ENCODE data around the gene PODXL2. TPM values are rescaled to one million over a fixed set of nuclear protein-coding genes. Genes with fewer than 3 reads are reported as not detected.

Gene PODXL2
- total RNA-seq, 1 donor from 2014 or later: 74.0 TPM

DNA sequence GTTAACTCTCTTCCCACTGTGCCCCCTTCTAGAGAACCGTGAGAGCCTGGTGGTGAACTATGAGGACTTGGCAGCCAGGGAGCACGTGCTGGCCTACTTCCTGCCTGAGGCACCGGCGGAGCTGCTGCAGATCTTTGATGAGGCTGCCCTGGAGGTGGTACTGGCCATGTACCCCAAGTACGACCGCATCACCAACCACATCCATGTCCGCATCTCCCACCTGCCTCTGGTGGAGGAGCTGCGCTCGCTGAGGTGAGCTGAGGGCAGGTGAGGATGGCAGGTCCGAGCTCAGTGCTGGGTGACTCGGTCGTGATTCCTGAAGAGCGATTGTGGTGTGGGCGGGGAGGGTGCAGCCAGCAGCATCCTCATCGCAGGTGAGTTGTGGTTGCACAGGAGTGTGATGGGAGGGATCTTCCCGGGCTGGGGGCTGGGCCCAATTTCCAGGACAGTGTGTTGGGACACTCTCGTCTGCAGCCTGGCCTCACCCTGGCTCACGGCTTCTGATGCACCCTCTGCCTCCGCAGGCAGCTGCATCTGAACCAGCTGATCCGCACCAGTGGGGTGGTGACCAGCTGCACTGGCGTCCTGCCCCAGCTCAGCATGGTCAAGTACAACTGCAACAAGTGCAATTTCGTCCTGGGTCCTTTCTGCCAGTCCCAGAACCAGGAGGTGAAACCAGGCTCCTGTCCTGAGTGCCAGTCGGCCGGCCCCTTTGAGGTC, 22.7 kb upstream of the PODXL2 start:
- no peak overlapping the region for H3K27ac Mint-ChIP-seq (ENCODE audit: unreplicated experiment)
- no peaks in the 10 kb centered on the region for H3K9me3 Mint-ChIP-seq
- peaks cover 20% of the 10 kb centered on the region for H3K4me1 Mint-ChIP-seq
- no peaks in the 10 kb centered on the region for H3K27me3 Mint-ChIP-seq (ENCODE audit: low read depth)
- TF ChIP-seq, protein P1, sequence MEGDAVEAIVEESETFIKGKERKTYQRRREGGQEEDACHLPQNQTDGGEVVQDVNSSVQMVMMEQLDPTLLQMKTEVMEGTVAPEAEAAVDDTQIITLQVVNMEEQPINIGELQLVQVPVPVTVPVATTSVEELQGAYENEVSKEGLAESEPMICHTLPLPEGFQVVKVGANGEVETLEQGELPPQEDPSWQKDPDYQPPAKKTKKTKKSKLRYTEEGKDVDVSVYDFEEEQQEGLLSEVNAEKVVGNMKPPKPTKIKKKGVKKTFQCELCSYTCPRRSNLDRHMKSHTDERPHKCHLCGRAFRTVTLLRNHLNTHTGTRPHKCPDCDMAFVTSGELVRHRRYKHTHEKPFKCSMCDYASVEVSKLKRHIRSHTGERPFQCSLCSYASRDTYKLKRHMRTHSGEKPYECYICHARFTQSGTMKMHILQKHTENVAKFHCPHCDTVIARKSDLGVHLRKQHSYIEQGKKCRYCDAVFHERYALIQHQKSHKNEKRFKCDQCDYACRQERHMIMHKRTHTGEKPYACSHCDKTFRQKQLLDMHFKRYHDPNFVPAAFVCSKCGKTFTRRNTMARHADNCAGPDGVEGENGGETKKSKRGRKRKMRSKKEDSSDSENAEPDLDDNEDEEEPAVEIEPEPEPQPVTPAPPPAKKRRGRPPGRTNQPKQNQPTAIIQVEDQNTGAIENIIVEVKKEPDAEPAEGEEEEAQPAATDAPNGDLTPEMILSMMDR (conservative IDR thresholded peaks at IDR 0.05): no peak
- no peak overlapping the region for H3K4me3 Mint-ChIP-seq
- no peak for DNase-seq (ENCODE audit: low read depth, low spot score)
- peaks cover 48% of the 10 kb centered on the region for H3K36me3 Mint-ChIP-seq (ENCODE audit: low read depth)

DNA sequence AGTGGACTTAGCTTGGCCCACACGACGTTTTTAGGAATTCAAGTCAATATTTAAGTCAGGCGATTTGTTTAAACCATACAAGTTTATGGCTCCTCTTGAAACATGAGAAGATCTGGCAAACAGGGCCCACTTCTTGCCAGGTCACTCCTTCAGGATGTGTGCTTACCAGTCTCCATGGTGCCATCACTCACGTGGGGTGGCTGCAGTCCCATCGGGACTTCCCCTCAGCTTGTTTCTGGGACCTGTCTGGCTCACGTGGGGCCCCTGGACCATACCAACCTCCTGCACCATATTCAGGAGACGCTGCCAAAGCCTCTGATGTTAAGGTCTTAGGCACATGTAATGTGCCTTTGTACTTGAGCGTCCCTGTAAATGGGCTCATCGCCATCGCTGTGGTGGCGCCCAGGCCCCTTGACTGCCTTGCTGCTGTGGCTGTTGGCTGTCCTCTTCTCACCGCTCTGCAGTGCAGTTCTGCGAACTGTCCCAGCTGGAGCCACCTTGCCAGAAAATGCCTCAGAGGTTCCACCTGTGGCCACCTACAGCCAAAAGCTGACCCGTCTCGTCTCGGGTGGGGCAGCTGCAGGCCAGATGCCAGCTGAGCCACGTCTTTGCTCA, 21.9 kb upstream of the PODXL2 start:
- no peaks in the 10 kb centered on the region for H3K9me3 Mint-ChIP-seq
- TF ChIP-seq, protein P1 (conservative IDR thresholded peaks at IDR 0.05): no peak
- peaks cover 49% of the 10 kb centered on the region for H3K36me3 Mint-ChIP-seq (ENCODE audit: low read depth)
- H3K27ac Mint-ChIP-seq (ENCODE audit: unreplicated experiment): no peak overlapping the region
- no peaks in the 10 kb centered on the region for H3K27me3 Mint-ChIP-seq (ENCODE audit: low read depth)
- no peak overlapping the region for H3K4me3 Mint-ChIP-seq
- DNase-seq (ENCODE audit: low read depth, low spot score): no peak
- peaks cover 12% of the 10 kb centered on the region for H3K4me1 Mint-ChIP-seq

DNA sequence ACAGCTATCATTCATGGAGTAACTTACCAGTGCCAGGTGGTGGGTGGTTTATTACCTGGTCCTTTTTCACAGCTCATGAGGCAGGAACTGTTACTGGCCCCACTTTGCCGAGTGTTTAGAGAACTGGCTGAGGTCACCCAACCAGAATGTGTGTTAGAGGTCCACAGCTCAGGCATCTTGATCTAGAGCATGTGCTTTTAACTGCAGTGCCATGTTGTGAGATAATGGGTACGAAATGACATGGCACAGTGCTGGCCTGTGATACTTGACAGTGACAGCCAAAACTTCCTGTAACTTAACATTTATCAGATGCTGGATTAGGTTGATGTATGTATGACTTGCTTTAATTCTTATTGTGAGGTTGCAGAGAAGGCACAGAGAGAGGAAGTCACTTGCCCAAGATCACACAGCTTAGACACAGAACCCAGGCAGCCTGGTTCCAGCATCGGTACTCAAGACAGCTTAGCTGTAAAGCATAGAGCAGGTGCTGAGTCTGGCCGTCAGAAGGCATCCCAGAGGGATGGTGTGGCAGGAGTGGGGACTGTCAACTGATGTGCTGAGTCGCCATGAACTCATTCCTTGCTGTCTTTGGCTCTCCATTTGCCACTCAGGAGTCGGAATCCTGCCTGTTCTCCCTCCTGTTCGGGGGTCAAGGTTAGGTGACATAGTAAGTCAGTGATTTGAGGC, 21.2 kb upstream of the PODXL2 start:
- Mint-ChIP-seq H3K4me3 (no peak overlapping the region), H3K4me1 (peaks cover 5% of the 10 kb centered on the region)

DNA sequence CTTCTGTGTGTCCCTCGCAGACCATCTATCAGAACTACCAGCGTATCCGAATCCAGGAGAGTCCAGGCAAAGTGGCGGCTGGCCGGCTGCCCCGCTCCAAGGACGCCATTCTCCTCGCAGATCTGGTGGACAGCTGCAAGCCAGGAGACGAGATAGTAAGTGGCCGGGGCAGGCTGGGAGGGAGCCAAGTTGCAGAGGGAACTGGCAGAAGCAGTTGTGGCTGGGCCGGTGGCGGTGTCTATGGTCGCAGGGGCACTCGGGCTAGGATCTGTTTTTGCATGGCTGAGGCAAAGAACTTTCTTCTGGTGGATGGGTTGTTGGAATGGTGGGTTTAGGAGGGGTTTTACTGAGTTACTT, 20.6 kb upstream of the PODXL2 start:
- H3K36me3 Mint-ChIP-seq (ENCODE audit: low read depth): peaks cover 45% of the 10 kb centered on the region
- no peak overlapping the region for H3K27ac Mint-ChIP-seq (ENCODE audit: unreplicated experiment)
- TF ChIP-seq, protein P1 (conservative IDR thresholded peaks at IDR 0.05): no peak
- no peaks in the 10 kb centered on the region for H3K9me3 Mint-ChIP-seq
- no peaks in the 10 kb centered on the region for H3K27me3 Mint-ChIP-seq (ENCODE audit: low read depth)
- H3K4me3 Mint-ChIP-seq: no peak overlapping the region
- H3K4me1 Mint-ChIP-seq: peaks cover 5% of the 10 kb centered on the region
- no peak for DNase-seq (ENCODE audit: low read depth, low spot score)

More for the DNA sequence above, 21.2 kb upstream of the PODXL2 start:
- Mint-ChIP-seq H3K36me3 (ENCODE audit: low read depth) (peaks cover 45% of the 10 kb centered on the region), H3K27me3 (ENCODE audit: low read depth) (no peaks in the 10 kb centered on the region), H3K27ac (ENCODE audit: unreplicated experiment) (no peak overlapping the region), H3K9me3 (no peaks in the 10 kb centered on the region)
- TF ChIP-seq, protein P1 (conservative IDR thresholded peaks at IDR 0.05): no peak
- DNase-seq (ENCODE audit: low read depth, low spot score): no peak

DNA sequence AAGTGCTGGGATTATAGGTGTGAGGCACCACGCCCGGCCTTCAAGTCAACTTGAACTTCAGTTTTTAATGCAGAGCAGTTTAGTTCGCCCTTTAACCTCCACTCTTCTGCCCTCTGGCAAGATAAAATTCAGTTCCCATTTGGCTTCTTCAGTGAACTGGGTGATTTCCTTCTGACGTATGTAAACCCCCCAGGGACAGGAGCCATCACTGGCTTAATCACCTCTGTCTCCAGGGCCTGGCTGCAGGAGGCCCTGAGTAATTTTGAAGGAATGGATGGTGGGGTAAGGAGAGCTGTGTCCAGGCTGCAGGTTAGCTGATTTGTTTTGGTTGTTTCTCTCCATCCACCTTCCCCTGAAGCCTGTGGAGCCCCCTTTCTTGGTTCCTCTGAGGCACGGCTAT, 18.9 kb upstream of the PODXL2 start:
- Mint-ChIP-seq H3K27ac (ENCODE audit: unreplicated experiment) (no peak overlapping the region), H3K4me3 (no peak overlapping the region), H3K4me1 (no peaks in the 10 kb centered on the region), H3K36me3 (ENCODE audit: low read depth) (peaks cover 41% of the 10 kb centered on the region), H3K27me3 (ENCODE audit: low read depth) (no peaks in the 10 kb centered on the region), H3K9me3 (no peaks in the 10 kb centered on the region)
- no peak for DNase-seq (ENCODE audit: low read depth, low spot score)
- TF ChIP-seq, protein P1 (conservative IDR thresholded peaks at IDR 0.05): no peak

Measured in neural crest cell (in vitro differentiated cells).